K562 (cell line): ENCODE data around the gene KARS1. TPM values are rescaled to one million over a fixed set of nuclear protein-coding genes. Genes with fewer than 3 reads are reported as not detected.

Experiments
- CTCF ChIP-seq, 3 experiments: IDR thresholded peaks in 2 of 3; conservative IDR thresholded peaks in 1 of 3; 2 replicates each; pipeline ENCODE4 v1.5.1; 2011 to 2012; ENCODE audit warnings: low read length in 3 of 3, mild to moderate bottlenecking in 3 of 3, control low read depth in 2 of 3, improper control_type of control experiment in 1 of 3, inconsistent platforms in 1 of 3, low read depth in 1 of 3, mixed read lengths in 1 of 3, moderate library complexity in 1 of 3; ENCODE audit not compliant: insufficient read depth in 2 of 3
- GABPB1 ChIP-seq: sonication (generic); formaldehyde crosslinking; IDR thresholded peaks from 2 replicates; pipeline ENCODE4 v1.8.0; 2022; ENCODE audit warnings: mild to moderate bottlenecking, missing genetic modification reagents
- ID3 ChIP-seq, 2 experiments: fragments of 250-450 bp in 1 of 2; fragments of 450-650 bp in 1 of 2; sonication (Bioruptor Pico) in 1 of 2; IDR thresholded peaks; 2 replicates each; pipeline versions ENCODE4 v1.6.1 to v1.8.0; 2016 to 2021; ENCODE audit warnings: mild to moderate bottlenecking in 2 of 2, moderate library complexity in 2 of 2, missing compliant biosample characterization in 1 of 2, missing genetic modification characterization in 1 of 2
- NCOR1 ChIP-seq: fragments of 450-650 bp; IDR thresholded peaks from 2 replicates; pipeline ENCODE4 v1.6.1; 2016; ENCODE audit warnings: mild to moderate bottlenecking, moderate library complexity
- TBL1XR1 ChIP-seq, 2 experiments: IDR thresholded peaks; 2 replicates each; pipeline ENCODE4 v1.6.1; 2012; ENCODE audit warnings: improper control_type of control experiment in 2 of 2, low read length in 2 of 2, mild to moderate bottlenecking in 1 of 2
- TBP ChIP-seq: optimal IDR thresholded peaks from 2 replicates; pipeline ENCODE3; 2011; ENCODE audit warnings: low read depth, low read length, improper control_type of control experiment
- ZBTB2 ChIP-seq: fragments of 450-650 bp; IDR thresholded peaks from 2 replicates; pipeline ENCODE4 v1.6.1; 2016; ENCODE audit warnings: antibody characterized with exemption
- ZNF197 ChIP-seq: fragments of 200-800 bp; sonication (Bioruptor generic); IDR thresholded peaks from 2 replicates; pipeline ENCODE4 v1.6.1; 2016; ENCODE audit warnings: low read depth, missing genetic modification characterization, missing compliant biosample characterization
- ZNF668 ChIP-seq: fragments of 250-450 bp; sonication (Bioruptor Pico); IDR thresholded peaks from 2 replicates; pipeline ENCODE4 v1.8.0; 2022; ENCODE audit warnings: mild to moderate bottlenecking, inconsistent platforms
- polyA plus RNA-seq, 8 experiments: library from polyadenylated mRNA; depleted of rRNA in 4 of 8; stranded (reverse) in 5 of 8; unstranded in 3 of 8; fragments of >200 nt; fragmentation: Nextera tagmentation in 2 of 8; fragmentation: Illumina TruSeq in 1 of 8; extraction: Ambion mirVana in 2 of 8; extraction: Trizol in 1 of 8; gene quantifications; 2 replicates each; pipeline versions ENCODE4 v1.2.1 to v1.2.3, GENCODE V29; 2011 to 2014; ENCODE audit warnings: inconsistent platforms in 1 of 8, missing spikeins in 1 of 8
- total RNA-seq, 7 experiments: library from RNA; depleted of rRNA in 6 of 7; stranded (reverse); fragments of >200 nt in 6 of 7; fragmentation: Illumina TruSeq in 2 of 7; extraction: Trizol in 2 of 7; gene quantifications; 2 replicates each; pipeline versions ENCODE4 v1.2.1 to v1.2.3, GENCODE V29; 2011 to 2021; ENCODE audit warnings: low replicate concordance in 1 of 7
- TF ChIP-seq, protein P1 (sequence below): fragments of 450-650 bp; IDR thresholded peaks from 2 replicates; pipeline ENCODE4 v1.6.1; 2017; ENCODE audit warnings: antibody characterized with exemption, mild to moderate bottlenecking

Gene KARS1
- total and polyA plus RNA-seq, 9 of the 15 experiments (the other 6 are each of a cell fraction or from before 2014, with no cell fraction given), result 223 to 386 (median 304) TPM

- TF ChIP-seq ZNF668 (CRISPR knock-in tag) (no peak), ID3 (CRISPR knock-in tag; IDR thresholded peaks at IDR 0.05) (no peak), ID3 (tag; IDR thresholded peaks at IDR 0.05) (peak; percentile 89), ZNF197 (CRISPR knock-in tag) (no peak), NCOR1 (peak; percentile 26; the same call in 1 of the 2 replicates), CTCF (IDR thresholded peaks at IDR 0.05 in 2 of 3, conservative IDR thresholded peaks at IDR 0.05 in 1 of 3; ENCODE audit: insufficient read depth in 2 of 3, low read depth in 1 of 3, low read length in 3 of 3) (no peak), TBL1XR1 (IDR thresholded peaks at IDR 0.05; ENCODE audit: low read length in 2 of 2) (no peak), ZBTB2 (peak; percentile 59; the same call in 1 of the 2 replicates), TBP (peak; percentile 30), GABPB1 (CRISPR knock-in tag) (no peak)
- TF ChIP-seq, protein P1, sequence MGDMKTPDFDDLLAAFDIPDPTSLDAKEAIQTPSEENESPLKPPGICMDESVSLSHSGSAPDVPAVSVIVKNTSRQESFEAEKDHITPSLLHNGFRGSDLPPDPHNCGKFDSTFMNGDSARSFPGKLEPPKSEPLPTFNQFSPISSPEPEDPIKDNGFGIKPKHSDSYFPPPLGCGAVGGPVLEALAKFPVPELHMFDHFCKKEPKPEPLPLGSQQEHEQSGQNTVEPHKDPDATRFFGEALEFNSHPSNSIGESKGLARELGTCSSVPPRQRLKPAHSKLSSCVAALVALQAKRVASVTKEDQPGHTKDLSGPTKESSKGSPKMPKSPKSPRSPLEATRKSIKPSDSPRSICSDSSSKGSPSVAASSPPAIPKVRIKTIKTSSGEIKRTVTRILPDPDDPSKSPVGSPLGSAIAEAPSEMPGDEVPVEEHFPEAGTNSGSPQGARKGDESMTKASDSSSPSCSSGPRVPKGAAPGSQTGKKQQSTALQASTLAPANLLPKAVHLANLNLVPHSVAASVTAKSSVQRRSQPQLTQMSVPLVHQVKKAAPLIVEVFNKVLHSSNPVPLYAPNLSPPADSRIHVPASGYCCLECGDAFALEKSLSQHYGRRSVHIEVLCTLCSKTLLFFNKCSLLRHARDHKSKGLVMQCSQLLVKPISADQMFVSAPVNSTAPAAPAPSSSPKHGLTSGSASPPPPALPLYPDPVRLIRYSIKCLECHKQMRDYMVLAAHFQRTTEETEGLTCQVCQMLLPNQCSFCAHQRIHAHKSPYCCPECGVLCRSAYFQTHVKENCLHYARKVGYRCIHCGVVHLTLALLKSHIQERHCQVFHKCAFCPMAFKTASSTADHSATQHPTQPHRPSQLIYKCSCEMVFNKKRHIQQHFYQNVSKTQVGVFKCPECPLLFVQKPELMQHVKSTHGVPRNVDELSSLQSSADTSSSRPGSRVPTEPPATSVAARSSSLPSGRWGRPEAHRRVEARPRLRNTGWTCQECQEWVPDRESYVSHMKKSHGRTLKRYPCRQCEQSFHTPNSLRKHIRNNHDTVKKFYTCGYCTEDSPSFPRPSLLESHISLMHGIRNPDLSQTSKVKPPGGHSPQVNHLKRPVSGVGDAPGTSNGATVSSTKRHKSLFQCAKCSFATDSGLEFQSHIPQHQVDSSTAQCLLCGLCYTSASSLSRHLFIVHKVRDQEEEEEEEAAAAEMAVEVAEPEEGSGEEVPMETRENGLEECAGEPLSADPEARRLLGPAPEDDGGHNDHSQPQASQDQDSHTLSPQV, result peak; percentile 97
Measured at GRCh38 chr16:75593825-75594820, 53.3 kb downstream of the KARS1 start (continued).
